Psoas muscle (tissue), 8 donors: ENCODE measurements around the gene SGO2. TPM values are rescaled to one million over a fixed set of nuclear protein-coding genes. Genes with fewer than 3 reads are reported as not detected.

Source experiments
- ATAC-seq, 4 donors: fragments of 200-7000 bp; cut with Tn5 transposase; one replicate each; pipeline ENCODE4 v1.9.1; 2020; ENCODE audit warnings: moderate library complexity in 3 of 4, mild to moderate bottlenecking in 2 of 4
- DNase-seq, 2 donors: peaks; one replicate each; pipeline ENCODE4 v3.0.0-alpha.2; 2020
- H3K27ac ChIP-seq: fragments of 200-600 bp; one replicate; pipeline ENCODE4 v1.8.0; 2022
- H3K27me3 ChIP-seq, 3 donors: fragments of 200-600 bp in 1 of 3; one replicate each; pipeline versions ENCODE4 v1.6.1 to v1.8.0; 2013 to 2022; ENCODE audit warnings: low read length in 2 of 3, mild to moderate bottlenecking in 2 of 3, moderate library complexity in 1 of 3; ENCODE audit not compliant: insufficient read depth in 3 of 3
- H3K36me3 ChIP-seq, 2 donors: fragments of 200-600 bp in 1 of 2; one replicate each; pipeline versions ENCODE4 v1.6.1 to v1.8.0; 2013 to 2022; ENCODE audit warnings: low read depth in 1 of 2, mild to moderate bottlenecking in 1 of 2, moderate library complexity in 1 of 2; ENCODE audit not compliant: insufficient read depth in 1 of 2
- H3K4me1 ChIP-seq: fragments of 200-600 bp; one replicate; pipeline ENCODE4 v1.8.0; 2022
- H3K4me3 ChIP-seq: fragments of 200-600 bp; one replicate; pipeline ENCODE4 v1.8.0; 2022; ENCODE audit warnings: mild to moderate bottlenecking
- H3K9me3 ChIP-seq: fragments of 200-600 bp; one replicate; pipeline ENCODE4 v1.8.0; 2022
- WGBS, 3 donors: extraction: QIAGEN DNeasy Blood & Tissue Kit; methylation state at CpG; one replicate each; pipeline versions ENCODE4 v1.1.6 to v1.1.7; 2013; 5-methylcytosine and 5-hydroxymethylcytosine counted together
- intact Hi-C, 2 donors: fragments of 100-400 bp; cut with DNase I; formaldehyde crosslinking; loops; one replicate each; pipeline versions ENCODE4 v1.11.0 to v1.14.2; 2022
- polyA plus RNA-seq, 3 donors: library from polyadenylated mRNA; stranded (reverse); fragments of 200-250 nt; gene quantifications; one replicate each; pipeline ENCODE4 v1.2.3, GENCODE V29; 2013
- total RNA-seq, 4 donors: library from RNA; stranded (reverse); fragmentation: NEBNext Ultra II Directional in 2 of 4; extraction: Animal tissue kit (Norgen Biotek cat#: 25700) in 2 of 4; gene quantifications; one replicate each; pipeline versions ENCODE4 v1.2.1 to v1.2.4, GENCODE V29; 2021 to 2023
- TF ChIP-seq, protein P1 (sequence below): fragments of 200-600 bp; IDR thresholded peaks from one replicate; pipeline ENCODE4 v1.8.0; 2022; ENCODE audit warnings: antibody characterized with exemption
- donor health status: healthy with polysubstance abuse.
- donor health status: DM: no; HTN: no; CAD: no; lungs with moderate emphysema.
- donor health status: Bipolar disorder and iron deficiency.
- donor health status: healthy.
- donor health status: DM: yes; HTN: yes; CAD: no.
- donor health status: DM: no; HTN: no; CAD: no.
- donor health status: DM: no; HTN: no; CAD: no.
- donor health status: DM: yes; HTN: yes; CAD: no.

Gene SGO2
- total and polyA plus RNA-seq, 7 donors, result 0.22 to 2.6 (median 0.57) TPM

GRCh38 chr2:200590090-200590489, 64.1 kb downstream of the SGO2 start:
- DNase-seq (peak; percentile 70 to 74), ATAC-seq (peak in 3 of 4 donors; percentile 63 to 69 (median 66))
- TF ChIP-seq, protein P1, sequence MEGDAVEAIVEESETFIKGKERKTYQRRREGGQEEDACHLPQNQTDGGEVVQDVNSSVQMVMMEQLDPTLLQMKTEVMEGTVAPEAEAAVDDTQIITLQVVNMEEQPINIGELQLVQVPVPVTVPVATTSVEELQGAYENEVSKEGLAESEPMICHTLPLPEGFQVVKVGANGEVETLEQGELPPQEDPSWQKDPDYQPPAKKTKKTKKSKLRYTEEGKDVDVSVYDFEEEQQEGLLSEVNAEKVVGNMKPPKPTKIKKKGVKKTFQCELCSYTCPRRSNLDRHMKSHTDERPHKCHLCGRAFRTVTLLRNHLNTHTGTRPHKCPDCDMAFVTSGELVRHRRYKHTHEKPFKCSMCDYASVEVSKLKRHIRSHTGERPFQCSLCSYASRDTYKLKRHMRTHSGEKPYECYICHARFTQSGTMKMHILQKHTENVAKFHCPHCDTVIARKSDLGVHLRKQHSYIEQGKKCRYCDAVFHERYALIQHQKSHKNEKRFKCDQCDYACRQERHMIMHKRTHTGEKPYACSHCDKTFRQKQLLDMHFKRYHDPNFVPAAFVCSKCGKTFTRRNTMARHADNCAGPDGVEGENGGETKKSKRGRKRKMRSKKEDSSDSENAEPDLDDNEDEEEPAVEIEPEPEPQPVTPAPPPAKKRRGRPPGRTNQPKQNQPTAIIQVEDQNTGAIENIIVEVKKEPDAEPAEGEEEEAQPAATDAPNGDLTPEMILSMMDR, result no peak
- no peaks in the 10 kb centered on the region for H3K4me1 ChIP-seq
- H3K9me3 ChIP-seq, result no peaks in the 10 kb centered on the region
- intact Hi-C loops, result no loop called here
- no peak overlapping the region for H3K4me3 ChIP-seq
- H3K36me3 ChIP-seq, result no peaks in the 10 kb centered on the region
- H3K27ac ChIP-seq, result no peak overlapping the region
- H3K27me3 ChIP-seq, result no peaks in the 10 kb centered on the region

GRCh38 chr2:200591308-200591707, 65.3 kb downstream of the SGO2 start:
- Histone ChIP-seq H3K4me3 (no peak overlapping the region), H3K27me3 (no peaks in the 10 kb centered on the region), H3K4me1 (no peaks in the 10 kb centered on the region), H3K27ac (no peak overlapping the region), H3K36me3 (no peaks in the 10 kb centered on the region), H3K9me3 (no peaks in the 10 kb centered on the region)
- TF ChIP-seq, protein P1, result no peak
- WGBS, 3 donors, result 71 to 83% (median 73%) methylated on average over 5 of the region's 5 CpGs
- intact Hi-C loops, result no loop called here
- DNase-seq (no peak), ATAC-seq (no peak)

- no peaks in the 10 kb centered on the region for H3K9me3 ChIP-seq
- no peak for DNase-seq
- WGBS, 3 donors, result 55 to 74% (median 64%) methylated on average over 1 of the region's 1 CpG
- TF ChIP-seq, protein P1, result no peak
- H3K4me3 ChIP-seq, result no peak overlapping the region
- H3K36me3 ChIP-seq, result no peaks in the 10 kb centered on the region
- ATAC-seq, result no peak
- H3K4me1 ChIP-seq, result no peaks in the 10 kb centered on the region
- intact Hi-C loops, result no loop called here
- H3K27me3 ChIP-seq, result no peaks in the 10 kb centered on the region
- no peak overlapping the region for H3K27ac ChIP-seq
Measured at GRCh38 chr2:200592406-200593075, 66.5 kb downstream of the SGO2 start.

GRCh38 chr2:200593905-200594304, 67.9 kb downstream of the SGO2 start:
- DNase-seq (no peak), ATAC-seq (no peak)
- Histone ChIP-seq H3K27me3 (no peaks in the 10 kb centered on the region), H3K36me3 (no peaks in the 10 kb centered on the region), H3K4me1 (no peaks in the 10 kb centered on the region), H3K9me3 (no peaks in the 10 kb centered on the region), H3K27ac (no peak overlapping the region), H3K4me3 (no peak overlapping the region)
- intact Hi-C loops, result no loop called here
- WGBS, 3 donors, result 50 to 63% (median 54%) methylated on average over 1 of the region's 1 CpG
- TF ChIP-seq, protein P1, result no peak

DNA sequence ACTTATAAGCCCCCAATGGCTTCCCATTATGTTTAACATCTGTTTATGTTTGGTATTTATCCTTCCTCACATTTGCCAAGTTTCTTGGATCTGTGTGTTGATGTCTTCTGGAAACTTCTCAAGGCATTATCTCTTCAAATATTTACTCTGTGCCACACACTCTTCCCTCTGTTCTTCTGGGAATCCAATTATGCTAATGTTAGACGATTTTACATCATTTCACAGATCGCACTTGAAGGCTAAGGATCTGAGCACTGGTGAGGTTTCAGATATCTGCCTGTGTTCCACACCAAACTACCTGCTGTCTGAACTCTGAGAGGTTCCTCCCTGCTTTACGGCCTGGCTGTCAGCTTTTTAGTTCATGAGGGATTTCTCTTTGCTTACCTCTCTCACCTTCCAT, 69.9 kb downstream of the SGO2 start:
- WGBS, 3 donors, result 50 to 72% (median 67%) methylated on average over 3 of the region's 3 CpGs
- DNase-seq (no peak), ATAC-seq (no peak)
- Histone ChIP-seq H3K27ac (no peak overlapping the region), H3K36me3 (no peaks in the 10 kb centered on the region), H3K9me3 (no peaks in the 10 kb centered on the region), H3K4me3 (no peak overlapping the region), H3K4me1 (no peaks in the 10 kb centered on the region), H3K27me3 (peaks cover 0 to 2% (median 0%) of the 10 kb centered on the region in 3 donors)
- intact Hi-C loops, result no loop called here
- TF ChIP-seq, protein P1, result no peak
